SK-N-SH (cell line): ENCODE results near the gene STARD3. TPM values are rescaled to one million over a fixed set of nuclear protein-coding genes. Genes with fewer than 3 reads are reported as not detected.

ENCODE experiments used
- CTCF ChIA-PET: fragments of 300-600, 350-600 bp; formaldehyde crosslinking; extraction: SDS; loops from one replicate; lab custom pipeline; 2021; lab: Yijun Ruan, JAX
- POLR2A ChIA-PET: fragments of 350-600 bp; sonication (Branson Sonifier 250); formaldehyde crosslinking; extraction: SDS; loops from one replicate; lab custom pipeline; 2020; ENCODE audit warnings: antibody characterized with exemption, inconsistent platforms; lab: Yijun Ruan, JAX
- DNase-seq: peaks from one replicate; pipeline ENCODE4 v3.0.0; 2012
- H2AFZ ChIP-seq: fragments of 200-600 bp; sonication (generic); 2 replicates; pipeline ENCODE4 v1.8.1; 2016; ENCODE audit warnings: antibody characterized with exemption, mild to moderate bottlenecking, low read depth
- H3F3A ChIP-seq: fragments of 200-600 bp; sonication (generic); replicated peaks from 2 replicates; pipeline ENCODE3; 2016; ENCODE audit warnings: antibody characterized with exemption, mild to moderate bottlenecking; ENCODE audit not compliant: insufficient read depth
- H3K27ac ChIP-seq, 2 experiments: fragments of 200-500 bp in 1 of 2; fragments of 200-600 bp in 1 of 2; sonication (Bioruptor generic) in 1 of 2; sonication (generic), shearing (Covaris generic) in 1 of 2; 2 replicates each; pipeline versions ENCODE4 v1.5.1 to v1.6.1; 2014 to 2016; ENCODE audit warnings: low read depth in 2 of 2, inconsistent platforms in 1 of 2, low read length in 1 of 2, mild to moderate bottlenecking in 1 of 2, mixed read lengths in 1 of 2
- H3K27me3 ChIP-seq: fragments of 200-600 bp; sonication (generic), shearing (Covaris generic); 2 replicates; pipeline ENCODE4 v1.6.1; 2016; ENCODE audit warnings: mixed run types; ENCODE audit not compliant: insufficient read depth
- H3K36me3 ChIP-seq, 2 experiments: fragments of 200-500 bp in 1 of 2; fragments of 200-600 bp in 1 of 2; sonication (Bioruptor generic) in 1 of 2; sonication (generic) in 1 of 2; replicated peaks in 1 of 2; 2 replicates each; pipeline versions ENCODE3 to v1.5.1; 2014 to 2016; ENCODE audit warnings: low read length in 1 of 2, mild to moderate bottlenecking in 1 of 2; ENCODE audit not compliant: insufficient read depth in 2 of 2, control insufficient read depth in 1 of 2
- H3K4me1 ChIP-seq, 2 experiments: fragments of 200-500 bp in 1 of 2; fragments of 200-600 bp in 1 of 2; sonication (Bioruptor generic) in 1 of 2; sonication (generic), shearing (Covaris generic) in 1 of 2; 2 replicates each; pipeline versions ENCODE4 v1.5.1 to v1.6.1; 2014 to 2016; ENCODE audit warnings: low read depth in 1 of 2, low read length in 1 of 2, mixed run types in 1 of 2; ENCODE audit not compliant: insufficient read depth in 2 of 2, control insufficient read depth in 1 of 2
- H3K4me2 ChIP-seq: fragments of 200-600 bp; sonication (generic), shearing (Covaris generic); 2 replicates; pipeline ENCODE4 v1.6.1; 2017; ENCODE audit warnings: mixed run types
- H3K4me3 ChIP-seq, 2 experiments: fragments of 200-500 bp in 1 of 2; fragments of 200-600 bp in 1 of 2; sonication (Bioruptor generic) in 1 of 2; sonication (generic), shearing (Covaris generic) in 1 of 2; 2 replicates each; pipeline versions ENCODE4 v1.5.1 to v1.8.1; 2014 to 2016; ENCODE audit warnings: low read depth in 2 of 2, inconsistent platforms in 1 of 2, low read length in 1 of 2, mild to moderate bottlenecking in 1 of 2, mixed read lengths in 1 of 2, moderate library complexity in 1 of 2
- H3K79me2 ChIP-seq: fragments of 200-600 bp; sonication (generic); 2 replicates; pipeline ENCODE4 v1.8.1; 2017; ENCODE audit warnings: mild to moderate bottlenecking; ENCODE audit not compliant: insufficient read depth
- H3K9ac ChIP-seq: fragments of 200-600 bp; sonication (generic); 2 replicates; pipeline ENCODE4 v1.6.1; 2017; ENCODE audit warnings: mixed run types
- H3K9me2 ChIP-seq: fragments of 200-600 bp; sonication (generic); 2 replicates; pipeline ENCODE4 v1.6.1; 2017; ENCODE audit warnings: mixed run types
- H3K9me3 ChIP-seq: fragments of 200-600 bp; sonication (generic); 2 replicates; pipeline ENCODE4 v1.6.1; 2017; ENCODE audit warnings: mixed run types, mild to moderate bottlenecking, moderate library complexity
- H4K20me1 ChIP-seq: fragments of 200-600 bp; sonication (generic); 2 replicates; pipeline ENCODE4 v1.6.1; 2017; ENCODE audit warnings: mild to moderate bottlenecking, mixed run types; ENCODE audit not compliant: insufficient read depth
- CTCF ChIP-seq: fragments of 200-600 bp; sonication (generic); IDR thresholded peaks from 2 replicates; pipeline ENCODE4 v1.6.1; 2017; ENCODE audit warnings: antibody characterized with exemption, mild to moderate bottlenecking, moderate library complexity
- ELF1 ChIP-seq: IDR thresholded peaks from 2 replicates; pipeline ENCODE4 v1.4.0; 2012
- EP300 ChIP-seq, 2 experiments: IDR thresholded peaks; 2 replicates each; pipeline versions ENCODE4 v1.4.0 to v1.6.1; 2012; ENCODE audit warnings: borderline replicate concordance in 1 of 2, low read depth in 1 of 2, low read length in 1 of 2
- GABPA ChIP-seq: IDR thresholded peaks from 2 replicates; pipeline ENCODE4 v1.4.0; 2012; ENCODE audit warnings: low read depth, mild to moderate bottlenecking
- IRF3 ChIP-seq: fragments of 150-350 bp; IDR thresholded peaks from 2 replicates; pipeline ENCODE4 v1.6.1; 2016; ENCODE audit warnings: mild to moderate bottlenecking, low read depth, low read length
- JUND ChIP-seq: IDR thresholded peaks from 2 replicates; pipeline ENCODE4 v1.4.0; 2012
- MXI1 ChIP-seq: IDR thresholded peaks from 2 replicates; pipeline ENCODE4 v1.6.1; 2012; ENCODE audit warnings: mild to moderate bottlenecking, low read depth, low read length, improper control_type of control experiment
- POLR2AphosphoS5 ChIP-seq: IDR thresholded peaks from 2 replicates; pipeline ENCODE4 v1.6.1; 2012; ENCODE audit warnings: low read depth, low read length
- RAD21 ChIP-seq: IDR thresholded peaks from 2 replicates; pipeline ENCODE4 v1.6.1; 2012; ENCODE audit warnings: mild to moderate bottlenecking, low read length
- SMC3 ChIP-seq: IDR thresholded peaks from 2 replicates; pipeline ENCODE4 v1.6.1; 2012; ENCODE audit warnings: low read depth, low read length, improper control_type of control experiment
- TAF1 ChIP-seq: IDR thresholded peaks from 2 replicates; pipeline ENCODE4 v1.6.1; 2012; ENCODE audit warnings: low read depth, mild to moderate bottlenecking, low read length, moderate library complexity, borderline replicate concordance
- TEAD4 ChIP-seq: IDR thresholded peaks from 2 replicates; pipeline ENCODE4 v1.4.0; 2012; ENCODE audit warnings: mild to moderate bottlenecking, borderline replicate concordance; ENCODE audit not compliant: insufficient read depth
- USF1 ChIP-seq: IDR thresholded peaks from 2 replicates; pipeline ENCODE4 v1.4.0; 2012; ENCODE audit warnings: low read depth, borderline replicate concordance
- WGBS: methylation state at CpG from one replicate; pipeline ENCODE4 v1.1.6; 2017; ENCODE audit warnings: low lambda C conversion rate; 5-methylcytosine and 5-hydroxymethylcytosine counted together
- polyA plus RNA-seq, 3 experiments: library from polyadenylated mRNA; depleted of rRNA; stranded (reverse); fragments of >200 nt; gene quantifications; 2 replicates each; pipeline ENCODE4 v1.2.3, GENCODE V29; 2012

The STARD3 gene
- polyA plus RNA-seq, 1 of the 3 experiments (the other 2 are of a cell fraction), result 76.8 TPM

- no peak for DNase-seq
- Histone ChIP-seq H3K4me3 (no peak within 1 kb of the TSS), H3F3A (no peaks in the 10 kb centered on the region), H2AFZ (no peak within 1 kb of the TSS), H3K4me2 (peak within 1 kb of the TSS; percentile 7; the same call in 1 of the 2 replicates), H3K9me3 (no peaks in the 10 kb centered on the region), H3K27me3 (peaks cover 84% of the 10 kb centered on the region), H4K20me1 (0 out of 2 replicates have a peak, but pooled peaks cover 5% of the 10 kb centered on the region), H3K9me2 (no peaks in the 10 kb centered on the region), H3K9ac (no peak within 1 kb of the TSS), H3K79me2 (no peaks in the 10 kb centered on the region), H3K36me3 (no peaks in the 10 kb centered on the region), H3K27ac (no peak within 1 kb of the TSS), H3K4me1 (no peaks in the 10 kb centered on the region; a peak in 1 of 4 replicates)
- 15% methylated on average over 20 of the region's 20 CpGs for WGBS
- ChIA-PET POLR2A (no interaction called here), CTCF (interaction anchor here (1.5 to 17.5 kb wide), 2 partner anchors 9 to 14 kb away, joined by 4 to 285 read pairs; partner anchors contain the start of gene PPP1R1B)
- TF ChIP-seq TAF1, result no peak
- no peak for TF ChIP-seq GABPA
- TF ChIP-seq EP300 (IDR thresholded peaks at IDR 0.05; ENCODE audit: borderline replicate concordance in 1 of 2, low read depth in 1 of 2, low read length in 1 of 2), result no peak
- no peak for TF ChIP-seq USF1
- no peak for TF ChIP-seq POLR2AphosphoS5
- TF ChIP-seq MXI1, result no peak
- TF ChIP-seq, all 33 proteins: peak for 0
Measured at GRCh38 chr17:39607851-39608130, 29.2 kb upstream of the STARD3 start, which contains the start of gene NEUROD2. NEUROD2 (minus strand) TSS chr17:39607920; CDS start chr17:39606599, 1,321 bp downstream.

GRCh38 chr17:39608142-39608981 is 28.6 kb upstream of the STARD3 start:
- no peak overlapping the region for H3K4me2 ChIP-seq
- no peaks in the 10 kb centered on the region; a peak in 1 of 4 replicates for H3K4me1 ChIP-seq
- no peaks in the 10 kb centered on the region for H3K9me2 ChIP-seq
- no peak overlapping the region for H3K9ac ChIP-seq
- CTCF ChIA-PET, result interaction anchor here (17.5 kb wide), 1 partner anchor 14 kb away, joined by 285 read pairs; the partner anchor contains the start of gene PPP1R1B
- peaks cover 78% of the 10 kb centered on the region for H3K27me3 ChIP-seq
- no peak overlapping the region for H3K27ac ChIP-seq
- no peaks in the 10 kb centered on the region for H3K36me3 ChIP-seq
- POLR2A ChIA-PET, result no interaction called here
- H3K79me2 ChIP-seq, result no peaks in the 10 kb centered on the region
- no peak overlapping the region for H3K4me3 ChIP-seq
- no peak for DNase-seq
- H2AFZ ChIP-seq, result no peak overlapping the region
- WGBS, result 27% methylated on average over 13 of the region's 15 CpGs
- H4K20me1 ChIP-seq, result 0 out of 2 replicates have a peak, but pooled peaks cover 3% of the 10 kb centered on the region
- no peaks in the 10 kb centered on the region for H3F3A ChIP-seq
- no peaks in the 10 kb centered on the region for H3K9me3 ChIP-seq
- TF ChIP-seq TEAD4, result no peak
- TF ChIP-seq RAD21, result no peak
- TF ChIP-seq JUND, result no peak
- no peak for TF ChIP-seq SMC3
- TF ChIP-seq IRF3, result no peak
- no peak for TF ChIP-seq MXI1
- TF ChIP-seq CTCF, result no peak
- TF ChIP-seq ELF1, result no peak
